GM21381 (cell line): ENCODE data around the gene AGAP5.
"Not testable (repeated sequence)": the region's sequence is repeated elsewhere in the genome, so short reads cannot be mapped to it uniquely, and the experiment has no call there.

ENCODE experiments used
- ATAC-seq: cut with Tn5 transposase; IDR thresholded peaks from one replicate; pipeline ENCODE4 v1.9.1; 2021; ENCODE audit warnings: mild to moderate bottlenecking, moderate library complexity; ENCODE audit not compliant: unreplicated experiment

The AGAP5 gene

GRCh38 chr10:73697675-73698159, at the start of gene AGAP5:
AGAP5 (minus strand) TSS chr10:73698109; CDS start chr10:73697755, 354 bp downstream.
- not testable (repeated sequence) for ATAC-seq

DNA sequence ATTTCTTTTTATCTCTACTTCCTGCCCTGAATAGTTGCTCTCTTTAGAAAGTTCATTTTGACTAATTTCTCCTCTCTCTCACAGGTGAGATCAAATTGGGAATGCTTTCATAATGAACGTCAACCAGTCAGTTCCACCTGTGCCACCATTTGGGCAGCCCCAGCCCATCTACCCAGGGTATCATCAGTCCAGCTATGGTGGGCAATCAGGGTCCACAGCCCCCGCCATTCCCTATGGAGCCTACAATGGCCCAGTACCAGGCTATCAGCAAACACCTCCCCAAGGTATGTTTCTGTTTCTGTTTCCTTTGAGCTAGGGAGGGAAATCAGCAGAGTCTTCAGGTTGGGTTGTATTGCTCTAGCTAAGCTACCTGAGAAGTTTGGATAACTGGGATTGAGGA, 48.8 kb upstream of the AGAP5 start:
- ATAC-seq: no peak

GRCh38 chr10:73744664-73744975, 46.7 kb upstream of the AGAP5 start:
- peak; percentile 24 for ATAC-seq

GRCh38 chr10:73743905-73744663, 46.2 kb upstream of the AGAP5 start, which contains the start of gene SEC24C:
SEC24C (plus strand) TSS chr10:73744372; CDS start chr10:73746833, 2,461 bp downstream.
- peak; percentile 93 for ATAC-seq

GRCh38 chr10:73743327-73743904, 45.5 kb upstream of the AGAP5 start:
- ATAC-seq: no peak

DNA sequence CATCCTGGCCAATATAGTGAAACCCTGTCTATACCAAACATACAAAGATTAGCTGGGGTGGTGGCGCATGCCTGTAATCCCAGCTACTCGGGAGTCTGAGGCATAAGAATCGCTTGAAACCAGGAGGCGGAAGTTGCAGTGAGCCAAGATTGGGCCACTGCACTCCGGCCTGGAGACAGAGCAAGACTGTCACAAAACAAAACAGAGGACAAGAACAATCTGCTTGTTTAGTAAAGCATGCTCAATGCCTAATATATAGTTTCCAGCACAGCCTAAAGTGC, 44.5 kb upstream of the AGAP5 start:
- no peak for ATAC-seq

- ATAC-seq: not testable (repeated sequence)
Observed at GRCh38 chr10:73740501-73741254, 42.8 kb upstream of the AGAP5 start.

GRCh38 chr10:73734796-73735305, 36.9 kb upstream of the AGAP5 start:
- no peak for ATAC-seq

DNA sequence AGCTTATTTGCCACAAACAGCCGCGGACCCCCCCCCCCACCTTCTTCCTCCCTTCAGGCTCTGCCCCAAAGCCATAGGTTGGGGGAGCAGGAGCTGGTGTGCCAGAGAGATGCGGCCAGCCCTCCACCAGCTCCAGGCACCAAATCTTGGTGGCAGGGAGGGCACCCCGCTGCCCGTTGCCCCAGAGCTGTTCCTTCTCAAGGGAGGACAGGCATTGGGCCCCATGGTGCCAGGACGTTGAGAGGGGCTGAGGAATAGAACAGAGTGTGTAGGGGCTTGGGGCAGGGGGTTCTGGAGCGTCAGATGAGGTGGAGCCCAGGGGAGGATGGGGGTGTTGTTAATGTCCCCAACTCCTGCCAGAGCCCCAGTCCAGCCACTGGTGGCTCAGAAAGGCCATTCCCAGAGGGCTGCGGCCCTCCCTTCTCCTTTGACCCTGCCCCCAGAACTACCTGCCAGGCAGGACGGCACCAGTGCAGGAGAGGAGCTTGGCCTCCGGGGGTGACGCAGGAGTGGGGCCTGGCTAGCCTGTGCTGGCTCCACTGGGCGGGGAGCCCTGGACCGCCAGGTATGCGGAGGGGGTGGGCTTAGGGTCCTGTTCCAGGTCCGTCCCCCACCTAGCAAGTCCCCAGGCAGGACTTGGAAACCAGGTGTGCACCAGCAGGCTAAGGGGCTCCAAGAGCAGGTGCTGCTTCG, 36.3 kb upstream of the AGAP5 start:
- ATAC-seq: no peak

GRCh38 chr10:73732931-73733623, 35.2 kb upstream of the AGAP5 start:
- ATAC-seq: no peak

GRCh38 chr10:73732426-73732825, 34.5 kb upstream of the AGAP5 start:
- no peak for ATAC-seq

DNA sequence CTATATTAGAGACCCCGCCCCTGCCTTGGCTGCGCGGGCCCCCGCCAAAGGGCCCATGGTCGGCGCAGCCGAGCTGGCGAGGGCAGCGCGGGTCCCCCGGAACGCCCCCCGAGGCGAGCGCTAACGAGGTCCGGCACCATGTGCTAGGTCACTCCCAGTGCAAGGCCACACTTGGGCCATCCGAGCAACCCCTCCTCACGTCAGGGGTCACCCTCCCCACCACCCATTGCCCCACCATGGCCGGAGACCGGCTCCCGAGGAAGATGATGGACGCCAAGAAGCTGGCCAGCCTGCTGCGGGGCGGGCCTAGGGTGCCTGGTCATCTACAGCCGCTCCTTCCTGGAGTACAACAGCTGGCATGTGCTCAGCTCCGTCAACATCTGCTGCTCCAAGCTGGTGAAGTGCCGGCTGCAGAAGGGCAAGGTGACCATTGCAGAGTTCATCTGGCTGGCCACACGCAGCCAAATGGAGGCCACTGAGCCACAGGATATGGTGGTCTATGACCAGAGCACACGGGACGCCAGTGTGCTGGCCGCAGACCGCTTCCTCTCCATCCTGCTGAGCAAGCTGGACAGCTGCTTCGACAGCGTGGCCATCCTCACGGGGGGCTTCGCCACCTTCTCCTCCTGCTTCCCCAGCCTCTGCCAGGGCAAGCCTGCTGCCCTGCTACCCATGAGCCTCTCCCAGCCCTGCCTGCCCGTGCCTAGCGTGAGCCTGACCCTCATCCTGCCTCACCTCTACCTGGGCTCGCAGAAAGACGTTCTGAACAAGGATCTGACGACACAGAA, 33.9 kb upstream of the AGAP5 start:
- no peak for ATAC-seq

DNA sequence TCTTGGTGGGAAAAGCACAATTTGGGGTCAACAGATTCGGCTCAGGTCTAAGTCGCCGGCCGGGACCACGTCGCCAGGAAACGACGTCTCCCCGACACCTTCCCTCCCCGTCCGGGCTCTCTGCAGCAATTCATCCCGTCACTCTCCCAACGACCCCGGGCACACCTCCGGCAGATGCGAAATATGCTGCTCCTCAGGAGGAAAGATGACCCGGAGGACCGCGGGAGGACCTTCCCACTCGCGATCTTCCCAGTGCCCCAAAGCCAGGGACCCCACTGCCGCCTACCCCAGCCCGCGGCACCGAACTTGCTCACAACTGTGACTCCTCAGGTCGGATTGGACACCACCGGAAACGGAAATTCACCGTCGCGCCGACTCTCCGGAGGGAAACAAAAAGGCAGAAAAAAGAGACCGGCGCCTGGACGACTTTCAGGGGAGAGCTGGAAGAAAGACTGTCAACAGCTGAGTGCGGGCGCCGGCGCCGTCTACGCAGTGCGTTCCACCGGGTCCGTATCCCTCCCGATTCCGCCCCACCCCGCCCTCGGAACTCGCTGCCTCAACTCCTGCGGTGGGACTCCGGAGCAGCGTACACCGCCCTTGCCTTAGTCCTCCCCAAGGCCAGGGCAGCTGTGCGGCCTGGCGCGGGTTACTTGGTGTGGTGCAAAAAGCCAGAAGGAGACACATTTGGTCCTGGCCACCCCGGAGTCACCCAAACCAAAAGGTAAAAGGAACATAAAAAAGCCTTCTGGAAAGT, 32.4 kb upstream of the AGAP5 start:
- ATAC-seq: peak; percentile 91

DNA sequence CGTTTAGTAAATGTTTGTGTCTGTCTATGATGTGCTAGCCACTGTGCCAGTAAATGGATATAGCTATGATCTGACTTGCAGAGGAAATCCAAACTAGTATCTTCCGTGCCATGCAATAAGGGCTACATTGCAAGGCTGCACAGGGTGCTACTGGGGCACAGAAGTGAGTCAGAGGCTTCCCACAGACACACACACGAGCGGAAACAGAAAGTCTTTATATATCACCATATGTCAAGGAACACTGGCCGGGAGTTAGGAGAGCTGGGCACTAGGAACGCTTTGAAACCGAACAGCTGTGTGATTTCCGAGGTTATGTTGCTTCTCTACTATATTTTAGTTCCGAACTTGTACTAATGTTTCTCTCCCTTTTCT, 31.9 kb upstream of the AGAP5 start:
- not testable (repeated sequence) for ATAC-seq

- no peak for ATAC-seq
Observed at GRCh38 chr10:73723516-73723915, 25.6 kb upstream of the AGAP5 start.

- ATAC-seq: not testable (repeated sequence)
Observed at GRCh38 chr10:73720561-73720960, 22.7 kb upstream of the AGAP5 start.

DNA sequence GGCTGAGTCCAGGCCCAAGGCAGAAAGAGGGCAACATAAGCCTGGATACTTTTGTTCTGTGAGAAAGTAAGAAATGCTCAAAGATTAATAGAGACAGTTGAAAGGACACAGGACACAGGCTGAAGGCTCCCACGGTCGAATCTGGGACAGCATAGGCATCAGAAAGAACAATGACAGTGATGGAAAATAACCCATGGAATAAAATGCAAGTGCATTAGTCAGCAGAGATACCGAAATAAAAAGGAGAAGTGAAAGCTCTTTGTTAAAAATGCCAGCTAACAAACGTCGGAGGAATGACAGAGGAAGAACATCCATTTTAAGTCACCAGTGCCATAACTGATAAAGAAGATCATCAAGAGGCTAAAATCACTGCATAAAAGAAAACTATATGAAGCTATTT, 19.6 kb upstream of the AGAP5 start:
- ATAC-seq: no peak

- no peak for ATAC-seq
Observed at GRCh38 chr10:73716251-73716650, 18.3 kb upstream of the AGAP5 start.
